Right cardiac atrium (tissue), 5 donors: ENCODE measurements around the gene ZMYND11. TPM values are rescaled to one million over a fixed set of nuclear protein-coding genes. Genes with fewer than 3 reads are reported as not detected.
"Not testable (repeated sequence)": the region's sequence is repeated elsewhere in the genome, so short reads cannot be mapped to it uniquely, and the experiment has no call there.

Experiments used
- ATAC-seq, 2 donors: fragments of 200-7000 bp; cut with Tn5 transposase; one replicate each; pipeline versions ENCODE4 v1.8.0 to v1.9.1; 2020; ENCODE audit warnings: moderate library complexity in 2 of 2, mild to moderate bottlenecking in 1 of 2
- DNase-seq, 3 donors: peaks; one replicate each; pipeline ENCODE4 v3.0.0-alpha.2; 2020
- H3K27ac ChIP-seq: one replicate; pipeline ENCODE4 v1.5.1; 2013; ENCODE audit warnings: mild to moderate bottlenecking, low read length, control low read depth, moderate library complexity
- H3K27me3 ChIP-seq: one replicate; pipeline ENCODE4 v1.6.1; 2013; ENCODE audit not compliant: control insufficient read depth, insufficient read depth
- H3K4me1 ChIP-seq: one replicate; pipeline ENCODE4 v1.6.1; 2013; ENCODE audit warnings: low read length; ENCODE audit not compliant: control insufficient read depth, insufficient read depth
- H3K4me3 ChIP-seq: one replicate; pipeline ENCODE4 v1.5.1; 2013; ENCODE audit warnings: low read length, control low read depth
- H3K9me3 ChIP-seq: one replicate; pipeline ENCODE4 v1.6.1; 2013; ENCODE audit warnings: low read length; ENCODE audit not compliant: control insufficient read depth
- WGBS: extraction: QIAGEN DNeasy Blood & Tissue Kit; methylation state at CpG from one replicate; pipeline ENCODE4 v1.1.7; 2013; 5-methylcytosine and 5-hydroxymethylcytosine counted together
- intact Hi-C, 4 donors: fragments of 100-400 bp; cut with DNase I; formaldehyde crosslinking; loops; one replicate each; pipeline versions ENCODE4 v1.11.0 to v1.14.0; 2022 to 2023
- polyA plus RNA-seq: library from polyadenylated mRNA; stranded (reverse); fragments of 200-250 nt; gene quantifications from one replicate; pipeline ENCODE4 v1.2.3, GENCODE V29; 2013
- total RNA-seq, 4 donors: library from RNA; stranded (reverse); fragmentation: NEBNext Ultra II Directional; extraction: Animal tissue kit (Norgen Biotek cat#: 25700); gene quantifications; one replicate each; pipeline ENCODE4 v1.2.1, GENCODE V29; 2021
- donor health status: healthy with polysubstance abuse.
- donor health status: DM: no; HTN: yes; CAD: no.
- donor health status: DM: no; HTN: no; CAD: no.
- donor health status: DM: no; HTN: yes; CAD: no; lungs with severe emphysema.
- donor health status: DM: yes; HTN: yes; CAD: no.

The ZMYND11 gene
- total and polyA plus RNA-seq, 5 donors, result 42.2 to 89.4 (median 83.4) TPM

GRCh38 chr10:297567-297966 is 162.3 kb downstream of the ZMYND11 start:
- Histone ChIP-seq H3K9me3 (no peaks in the 10 kb centered on the region), H3K27ac (no peak overlapping the region), H3K4me1 (no peaks in the 10 kb centered on the region), H3K4me3 (no peak overlapping the region), H3K27me3 (no peaks in the 10 kb centered on the region)
- peak in 1 of 2 donors; percentile 13 for ATAC-seq
- intact Hi-C loops, result no loop called here
- WGBS, result 42% methylated on average over 6 of the region's 6 CpGs
- DNase-seq, result no peak

- WGBS, result 75% methylated on average over 9 of the region's 9 CpGs
- ATAC-seq (no peak), DNase-seq (no peak)
- no peaks in the 10 kb centered on the region for H3K4me1 ChIP-seq
- H3K27ac ChIP-seq, result no peak overlapping the region
- no peaks in the 10 kb centered on the region for H3K27me3 ChIP-seq
- intact Hi-C loops, result no loop called here
- H3K9me3 ChIP-seq, result no peaks in the 10 kb centered on the region
- H3K4me3 ChIP-seq, result no peak overlapping the region
Measured at GRCh38 chr10:298033-298432, 162.8 kb downstream of the ZMYND11 start.

GRCh38 chr10:299512-299911 is 164.3 kb downstream of the ZMYND11 start:
- H3K27ac ChIP-seq, result no peak overlapping the region
- intact Hi-C loops, result no loop called here
- no peaks in the 10 kb centered on the region for H3K9me3 ChIP-seq
- H3K27me3 ChIP-seq, result no peaks in the 10 kb centered on the region
- H3K4me3 ChIP-seq, result no peak overlapping the region
- H3K4me1 ChIP-seq, result no peaks in the 10 kb centered on the region
- 74% methylated on average over 2 of the region's 2 CpGs for WGBS
- no peak for ATAC-seq
- no peak for DNase-seq

GRCh38 chr10:299969-300368 is 164.7 kb downstream of the ZMYND11 start:
- ATAC-seq, result no peak
- H3K9me3 ChIP-seq, result no peaks in the 10 kb centered on the region
- H3K27me3 ChIP-seq, result no peaks in the 10 kb centered on the region
- no peak overlapping the region for H3K27ac ChIP-seq
- DNase-seq, result no peak
- intact Hi-C loops, result no loop called here
- H3K4me1 ChIP-seq, result no peaks in the 10 kb centered on the region
- 97% methylated on average over 7 of the region's 7 CpGs for WGBS
- H3K4me3 ChIP-seq, result no peak overlapping the region

- intact Hi-C loops, H3K9me3 ChIP-seq, DNase-seq, H3K27ac ChIP-seq, H3K4me3 ChIP-seq, ATAC-seq, H3K27me3 ChIP-seq, H3K4me1 ChIP-seq: not testable (repeated sequence)
- 98% methylated on average over 29 of the region's 31 CpGs for WGBS
Measured at GRCh38 chr10:300580-300979, 165.3 kb downstream of the ZMYND11 start.

- intact Hi-C loops, result no loop called here
- H3K27ac ChIP-seq, result no peak overlapping the region
- no peaks in the 10 kb centered on the region for H3K9me3 ChIP-seq
- 93% methylated on average over 9 of the region's 9 CpGs for WGBS
- no peaks in the 10 kb centered on the region for H3K4me1 ChIP-seq
- no peaks in the 10 kb centered on the region for H3K27me3 ChIP-seq
- ATAC-seq (no peak), DNase-seq (no peak)
- H3K4me3 ChIP-seq, result no peak overlapping the region
Measured at GRCh38 chr10:301536-301935, 166.3 kb downstream of the ZMYND11 start.

Other genes with a start within 250 kb of the ZMYND11 start
- under 1 TPM in 1 of 4 donors, not detected in 3; 0.11 TPM for gene TUBB8, start 86.2 kb upstream of the ZMYND11 start, total RNA-seq
- gene TUBB8, start 86.2 kb upstream of the ZMYND11 start, polyA plus RNA-seq, result not detected